Measurements from ENCODE around the gene VIPR2. TPM values are rescaled to one million over a fixed set of nuclear protein-coding genes. Genes with fewer than 3 reads are reported as not detected.

VIPR2 gene
- total and polyA plus RNA-seq, 10 donors: 0.41 to 1.4 (median 0.64) TPM

- Histone ChIP-seq H3K36me3 (no peaks in the 10 kb centered on the region), H3K27me3 (replicated peaks in 1 of 7) (no peaks in the 10 kb centered on the region), H3K4me3 (no peak overlapping the region), H3K4me1 (no peaks in the 10 kb centered on the region), H3K27ac (no peak overlapping the region), H3K9me3 (no peaks in the 10 kb centered on the region)
- intact Hi-C loops (cut with DNase I; ENCODE audit: low total_unique reads): no loop called here
- TF ChIP-seq POLR2AphosphoS5 (IDR thresholded peaks at IDR 0.05): no peak
- 83 to 89% (median 86%) methylated on average over 17 to 18 of the region's 18 CpGs for WGBS, 5 donors
- DNase-seq: peak; percentile 61
Observed at GRCh38 chr7:159088016-159088865, 56.4 kb downstream of the VIPR2 start.

GRCh38 chr7:159086301-159086925, 58.3 kb downstream of the VIPR2 start:
- TF ChIP-seq POLR2A (IDR thresholded peaks at IDR 0.05) (no peak), CTCF (IDR thresholded peaks at IDR 0.05 in 8 of 11, conservative IDR thresholded peaks at IDR 0.05 in 3 of 11) (no peak), POLR2AphosphoS5 (IDR thresholded peaks at IDR 0.05) (no peak)
- H3K4me3 ChIP-seq: no peak overlapping the region
- H3K9me3 ChIP-seq: no peaks in the 10 kb centered on the region
- DNase-seq: peak; percentile 42
- no peaks in the 10 kb centered on the region for H3K27me3 ChIP-seq (replicated peaks in 1 of 7)
- no peaks in the 10 kb centered on the region for H3K36me3 ChIP-seq
- H3K4me1 ChIP-seq: no peaks in the 10 kb centered on the region
- 80 to 89% (median 85%) methylated on average over 6 to 10 of the region's 10 CpGs for WGBS, 5 donors
- intact Hi-C loops (cut with DNase I; ENCODE audit: low total_unique reads): no loop called here
- no peak overlapping the region for H3K27ac ChIP-seq

- Histone ChIP-seq H3K4me3 (no peak overlapping the region), H3K27me3 (replicated peaks in 1 of 7) (no peaks in the 10 kb centered on the region), H3K4me1 (no peaks in the 10 kb centered on the region), H3K36me3 (no peaks in the 10 kb centered on the region), H3K9me3 (no peaks in the 10 kb centered on the region), H3K27ac (no peak overlapping the region)
- peak; percentile 74 for DNase-seq
- TF ChIP-seq POLR2AphosphoS5 (IDR thresholded peaks at IDR 0.05) (no peak), CTCF (IDR thresholded peaks at IDR 0.05 in 8 of 11, conservative IDR thresholded peaks at IDR 0.05 in 3 of 11) (no peak), POLR2A (IDR thresholded peaks at IDR 0.05) (no peak)
- WGBS, 5 donors: 74 to 81% (median 76%) methylated on average over 16 to 27 of the region's 27 CpGs
- intact Hi-C loops (cut with DNase I; ENCODE audit: low total_unique reads): no loop called here
Observed at GRCh38 chr7:159084069-159084801, 60.4 kb downstream of the VIPR2 start.

- Histone ChIP-seq H3K36me3 (no peaks in the 10 kb centered on the region), H3K27me3 (replicated peaks in 1 of 7) (no peaks in the 10 kb centered on the region), H3K4me3 (no peak overlapping the region), H3K9me3 (no peaks in the 10 kb centered on the region), H3K4me1 (no peaks in the 10 kb centered on the region), H3K27ac (no peak overlapping the region)
- intact Hi-C loops (cut with DNase I; ENCODE audit: low total_unique reads): no loop called here
- TF ChIP-seq POLR2A (IDR thresholded peaks at IDR 0.05): no peak
- no peak for TF ChIP-seq CTCF (IDR thresholded peaks at IDR 0.05 in 8 of 11, conservative IDR thresholded peaks at IDR 0.05 in 3 of 11)
- no peak for TF ChIP-seq POLR2AphosphoS5 (IDR thresholded peaks at IDR 0.05)
- WGBS, 5 donors: 57 to 94% (median 84%) methylated on average over 2 of the region's 2 CpGs
- DNase-seq: peak; percentile 47
Observed at GRCh38 chr7:159083698-159084068, 61.0 kb downstream of the VIPR2 start.
